GM19035 (cell line): Measurements from ENCODE around the gene TMEM63A.
"Not testable (repeated sequence)": the region's sequence is repeated elsewhere in the genome, so short reads cannot be mapped to it uniquely, and the experiment has no call there.

Experiments
- ATAC-seq: cut with Tn5 transposase; IDR thresholded peaks from one replicate; pipeline ENCODE4 v1.9.1; 2021; ENCODE audit not compliant: unreplicated experiment

The TMEM63A gene

DNA sequence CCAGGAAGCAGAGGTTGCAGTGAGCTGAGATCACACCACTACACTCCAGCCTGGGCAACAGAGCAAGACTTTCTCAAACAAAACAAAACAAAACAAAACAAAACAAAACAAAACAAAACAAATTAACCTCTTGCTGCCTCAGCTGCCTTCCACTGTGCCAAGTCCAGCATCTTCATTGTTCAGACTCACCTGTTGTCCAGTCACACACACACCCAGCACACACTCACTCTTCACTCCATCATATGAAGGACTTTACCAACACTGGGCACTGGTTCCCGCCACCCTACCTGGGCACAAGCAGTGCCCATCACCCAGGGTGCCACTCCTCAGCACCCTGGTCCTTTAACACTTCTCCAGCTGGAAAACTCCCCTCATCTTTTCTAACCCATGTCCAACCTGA, 27.3 kb upstream of the TMEM63A start:
- no peak for ATAC-seq

DNA sequence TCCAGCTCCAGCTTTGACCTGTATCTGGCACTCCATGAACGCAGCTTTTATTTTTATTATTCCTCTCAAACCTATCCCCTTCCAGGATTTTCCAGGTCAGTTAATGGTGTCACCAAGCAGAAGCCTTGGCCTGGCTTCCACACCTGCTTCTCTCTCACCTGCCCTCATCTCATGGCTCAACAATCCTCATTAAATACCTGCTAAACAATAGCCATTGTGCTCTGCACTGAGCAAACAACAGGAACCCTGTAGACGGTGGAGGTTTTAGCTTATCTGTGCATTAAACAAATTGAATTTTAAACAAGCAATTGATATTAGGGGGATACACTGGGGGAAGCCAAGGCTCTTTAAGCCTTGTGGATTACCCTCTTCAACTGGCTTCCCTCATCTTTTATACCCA, 26.6 kb upstream of the TMEM63A start:
- no peak for ATAC-seq

GRCh38 chr1:225908013-225908640, 25.9 kb upstream of the TMEM63A start:
- ATAC-seq = no peak

- ATAC-seq = no peak
These were observed 25.2 kb upstream of the TMEM63A start for GRCh38 chr1:225907341-225907740.

DNA sequence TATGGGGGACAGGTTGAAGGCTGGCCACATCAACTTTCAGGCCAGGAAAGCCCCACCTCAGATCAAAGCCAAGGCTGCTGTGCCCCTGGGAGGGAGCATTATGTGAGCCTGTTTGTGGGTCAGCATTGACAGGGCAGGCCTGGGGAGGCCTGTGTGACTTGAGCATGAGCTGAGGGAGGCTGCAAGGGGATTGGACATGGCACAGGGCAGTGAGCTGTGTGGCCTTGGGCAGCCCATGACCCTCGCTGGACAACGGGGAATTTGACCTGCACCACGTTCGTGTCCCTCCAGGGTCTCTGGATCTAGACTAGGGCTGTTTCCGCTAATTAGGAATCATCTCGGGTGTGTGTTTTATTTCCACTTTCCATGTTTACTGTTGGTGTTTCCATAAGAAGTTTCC, 24.3 kb upstream of the TMEM63A start:
- ATAC-seq = no peak

- no peak for ATAC-seq
These were observed 21.4 kb upstream of the TMEM63A start for GRCh38 chr1:225903623-225904022.

- no peak for ATAC-seq
These were observed 17.1 kb upstream of the TMEM63A start for GRCh38 chr1:225899044-225899925.

- ATAC-seq = no peak
These were observed 15.7 kb upstream of the TMEM63A start for GRCh38 chr1:225897595-225898514.

- ATAC-seq = peak; percentile 100
These were observed 14.9 kb upstream of the TMEM63A start for GRCh38 chr1:225896937-225897549.

DNA sequence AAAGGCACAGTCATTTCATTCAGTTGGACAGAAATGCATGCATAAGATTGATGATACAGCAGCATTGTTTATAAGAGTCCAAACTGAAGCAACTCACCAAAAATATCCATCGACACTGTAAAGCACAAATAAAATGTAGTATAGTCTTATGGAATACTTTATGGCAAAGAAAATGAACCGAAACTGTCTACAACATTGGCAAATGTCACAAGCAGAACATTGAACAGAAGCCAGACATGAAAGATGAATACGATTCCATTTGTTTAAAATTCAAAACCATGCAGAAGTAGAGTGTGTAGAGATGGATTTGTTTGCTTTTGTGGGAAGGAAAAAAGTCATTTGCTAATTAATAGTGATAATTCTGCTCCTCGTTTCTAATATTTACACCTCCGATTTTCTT, 14.3 kb upstream of the TMEM63A start:
- ATAC-seq = no peak

DNA sequence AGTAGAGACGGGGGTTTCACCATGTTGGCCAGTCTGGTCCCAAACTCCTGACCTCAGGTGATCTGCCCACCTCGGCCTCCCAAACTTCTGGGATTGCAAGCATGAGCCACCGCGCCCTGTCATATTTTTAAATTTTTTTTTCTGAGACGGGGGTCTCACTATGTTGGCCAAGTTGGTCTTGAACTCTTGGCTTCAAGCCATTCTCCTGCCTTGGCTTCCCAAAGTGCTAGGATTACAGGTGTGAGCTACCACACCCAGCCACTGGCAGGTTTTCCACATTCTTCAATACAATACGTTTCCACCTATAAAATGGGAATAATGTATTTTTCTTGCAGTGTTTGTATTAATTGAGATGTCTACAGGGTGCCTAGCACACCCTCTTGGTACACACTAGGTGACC, 10.1 kb upstream of the TMEM63A start:
- ATAC-seq = no peak

GRCh38 chr1:225891229-225891972, 9.2 kb upstream of the TMEM63A start:
- ATAC-seq = no peak

DNA sequence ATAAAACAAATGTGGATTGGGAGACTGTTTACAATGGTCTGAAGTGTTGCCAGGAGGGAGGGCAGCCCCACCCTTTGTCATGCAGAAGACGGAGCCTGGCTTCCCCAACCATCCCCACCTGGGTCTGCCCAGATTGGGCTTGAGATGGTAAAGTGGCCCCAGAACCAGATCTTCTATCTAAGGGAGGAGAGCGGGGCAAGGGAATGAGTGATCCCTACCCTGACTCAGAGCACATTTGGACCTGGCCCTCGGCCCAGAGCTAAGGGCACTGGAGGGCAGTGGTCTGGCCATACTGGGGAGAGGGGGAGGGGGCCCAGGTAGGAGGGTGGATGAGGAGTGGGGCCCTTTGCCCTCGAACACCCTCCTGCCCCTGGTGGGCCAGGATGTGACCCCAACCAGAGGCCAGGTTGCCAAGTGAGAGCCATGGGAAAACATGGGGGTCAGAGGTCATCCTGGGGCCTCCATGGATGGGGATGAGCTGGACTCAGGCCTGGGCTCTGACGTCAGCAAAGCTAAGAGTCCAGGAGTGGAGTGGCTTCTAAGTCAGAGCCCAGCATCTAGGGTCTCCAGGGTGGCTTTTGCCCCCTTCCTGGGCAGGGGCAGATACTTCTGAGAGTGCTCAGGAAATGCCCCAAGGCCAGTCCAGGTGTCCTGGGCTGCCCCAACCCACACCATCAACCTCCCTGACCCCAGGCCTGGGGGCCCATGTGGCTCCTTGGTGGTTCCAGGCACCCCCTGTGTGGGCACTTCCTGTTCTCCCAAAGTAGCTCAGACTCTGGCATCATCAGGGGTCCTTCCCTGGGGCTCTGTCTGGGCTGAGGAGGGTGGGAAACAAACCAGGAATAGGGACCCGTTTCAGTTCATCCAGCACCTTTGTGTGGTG, 8.4 kb upstream of the TMEM63A start:
- no peak for ATAC-seq

- ATAC-seq = no peak
These were observed 7.6 kb upstream of the TMEM63A start for GRCh38 chr1:225889743-225890142.

GRCh38 chr1:225888898-225889601, 6.9 kb upstream of the TMEM63A start, which contains the start of gene LEFTY1:
Gene LEFTY1, minus strand, starts transcription at chr1:225889146. Its CDS starts 80 bp downstream, at chr1:225889066.
- ATAC-seq = no peak

- no peak for ATAC-seq
These were observed 6.2 kb upstream of the TMEM63A start for GRCh38 chr1:225888289-225888897.

GRCh38 chr1:225887554-225888288, 5.5 kb upstream of the TMEM63A start:
- ATAC-seq = not testable (repeated sequence)

- no peak for ATAC-seq
These were observed 4.8 kb upstream of the TMEM63A start for GRCh38 chr1:225887030-225887314.
